ENCODE results near the gene MAVS. TPM values are rescaled to one million over a fixed set of nuclear protein-coding genes. Genes with fewer than 3 reads are reported as not detected.

The MAVS gene
- total RNA-seq, 1 donor from 2014 or later = 38.3 TPM

DNA sequence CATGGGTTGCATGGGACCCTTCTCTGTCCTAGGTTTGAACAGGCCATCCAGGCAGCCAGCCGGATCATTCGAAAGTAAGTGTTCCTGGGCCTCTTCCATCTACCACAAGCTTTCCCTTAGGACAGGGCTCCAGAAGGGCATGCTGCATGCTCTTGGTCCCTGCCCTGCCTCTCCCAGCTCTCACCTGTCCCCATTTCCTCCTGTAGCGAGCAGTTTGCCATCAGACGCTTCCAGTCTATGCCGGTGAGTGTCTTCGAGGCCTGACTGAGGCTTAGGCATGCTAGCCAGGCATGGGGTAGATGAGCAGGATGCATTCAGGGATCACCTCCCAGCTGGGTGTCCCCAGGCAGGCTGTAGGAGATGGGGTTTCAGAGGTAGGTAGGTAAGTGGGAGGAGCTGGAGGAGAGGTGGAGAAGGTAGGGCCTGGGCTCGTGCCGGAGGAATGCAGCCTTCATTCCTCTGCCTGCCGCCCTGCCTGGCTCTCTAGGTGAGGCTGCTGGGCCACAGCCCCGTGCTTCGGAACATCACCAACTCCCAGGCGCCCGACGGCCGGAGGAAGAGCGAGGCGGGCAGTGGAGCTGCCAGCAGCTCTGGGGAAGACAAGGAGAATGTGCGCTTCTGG lies 46.3 kb upstream of the MAVS start:
- H3K4me3 Mint-ChIP-seq = no peak overlapping the region
- peaks cover 20% of the 10 kb centered on the region for H3K36me3 Mint-ChIP-seq
- TF ChIP-seq, protein P1, sequence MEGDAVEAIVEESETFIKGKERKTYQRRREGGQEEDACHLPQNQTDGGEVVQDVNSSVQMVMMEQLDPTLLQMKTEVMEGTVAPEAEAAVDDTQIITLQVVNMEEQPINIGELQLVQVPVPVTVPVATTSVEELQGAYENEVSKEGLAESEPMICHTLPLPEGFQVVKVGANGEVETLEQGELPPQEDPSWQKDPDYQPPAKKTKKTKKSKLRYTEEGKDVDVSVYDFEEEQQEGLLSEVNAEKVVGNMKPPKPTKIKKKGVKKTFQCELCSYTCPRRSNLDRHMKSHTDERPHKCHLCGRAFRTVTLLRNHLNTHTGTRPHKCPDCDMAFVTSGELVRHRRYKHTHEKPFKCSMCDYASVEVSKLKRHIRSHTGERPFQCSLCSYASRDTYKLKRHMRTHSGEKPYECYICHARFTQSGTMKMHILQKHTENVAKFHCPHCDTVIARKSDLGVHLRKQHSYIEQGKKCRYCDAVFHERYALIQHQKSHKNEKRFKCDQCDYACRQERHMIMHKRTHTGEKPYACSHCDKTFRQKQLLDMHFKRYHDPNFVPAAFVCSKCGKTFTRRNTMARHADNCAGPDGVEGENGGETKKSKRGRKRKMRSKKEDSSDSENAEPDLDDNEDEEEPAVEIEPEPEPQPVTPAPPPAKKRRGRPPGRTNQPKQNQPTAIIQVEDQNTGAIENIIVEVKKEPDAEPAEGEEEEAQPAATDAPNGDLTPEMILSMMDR (IDR thresholded peaks at IDR 0.05; ENCODE audit: unreplicated experiment) = no peak
- no peaks in the 10 kb centered on the region for H3K27me3 Mint-ChIP-seq (ENCODE audit: low read depth)
- H3K9me3 Mint-ChIP-seq = no peaks in the 10 kb centered on the region
- peaks cover 41% of the 10 kb centered on the region for H3K4me1 Mint-ChIP-seq
- peak overlapping the region; percentile 90 for H3K27ac Mint-ChIP-seq
- DNase-seq (ENCODE audit: low spot score in 2 of 2, unreplicated experiment in 2 of 2) = no peak

DNA sequence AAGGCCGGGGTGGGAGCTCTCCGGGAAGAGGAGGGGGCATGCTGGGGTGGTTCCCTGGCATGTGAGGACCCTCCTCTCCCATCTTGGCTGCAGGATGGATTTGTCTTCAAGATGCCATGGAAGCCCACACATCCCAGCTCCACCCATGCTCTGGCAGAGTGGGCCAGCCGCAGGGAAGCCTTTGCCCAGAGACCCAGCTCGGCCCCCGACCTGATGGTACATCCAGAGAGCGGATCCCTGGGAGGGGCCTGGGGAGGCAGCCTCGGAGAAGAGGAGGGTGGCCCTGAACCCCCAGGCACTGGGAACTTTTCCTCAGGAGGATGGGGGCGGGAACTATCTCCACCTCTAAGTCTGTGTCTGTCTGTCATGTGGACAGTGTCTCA lies 45.8 kb upstream of the MAVS start:
- H3K4me3 Mint-ChIP-seq = no peak overlapping the region
- no peaks in the 10 kb centered on the region for H3K9me3 Mint-ChIP-seq
- TF ChIP-seq, protein P1 (IDR thresholded peaks at IDR 0.05; ENCODE audit: unreplicated experiment) = no peak
- no peaks in the 10 kb centered on the region for H3K27me3 Mint-ChIP-seq (ENCODE audit: low read depth)
- peaks cover 20% of the 10 kb centered on the region for H3K36me3 Mint-ChIP-seq
- no peak for DNase-seq (ENCODE audit: low spot score in 2 of 2, unreplicated experiment in 2 of 2)
- no peak overlapping the region for H3K27ac Mint-ChIP-seq
- peaks cover 36% of the 10 kb centered on the region for H3K4me1 Mint-ChIP-seq

DNA sequence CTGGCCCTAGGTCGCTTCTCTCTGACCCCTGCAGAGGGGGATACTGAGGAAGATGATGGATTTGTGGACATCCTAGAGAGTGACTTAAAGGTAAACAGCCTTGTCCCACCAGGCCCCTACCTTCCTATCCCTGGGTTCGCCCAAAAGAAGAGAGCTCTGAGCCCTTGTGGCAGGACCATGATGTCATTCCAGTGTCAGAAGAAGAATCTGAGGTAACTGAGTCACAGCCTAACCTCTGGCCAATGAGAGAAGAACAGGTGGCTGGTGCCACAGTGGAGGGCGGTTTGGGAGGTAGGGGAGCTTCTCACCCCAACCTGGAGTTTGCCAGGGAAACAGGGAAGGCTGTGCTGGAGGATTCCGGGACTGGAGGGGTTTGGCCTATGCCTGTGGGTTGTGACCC lies 45.3 kb upstream of the MAVS start:
- DNase-seq (ENCODE audit: low spot score in 2 of 2, unreplicated experiment in 2 of 2) = no peak
- Mint-ChIP-seq H3K36me3 (peaks cover 20% of the 10 kb centered on the region), H3K27ac (no peak overlapping the region), H3K4me1 (peaks cover 35% of the 10 kb centered on the region), H3K4me3 (no peak overlapping the region), H3K27me3 (ENCODE audit: low read depth) (no peaks in the 10 kb centered on the region), H3K9me3 (no peaks in the 10 kb centered on the region)
- TF ChIP-seq, protein P1 (IDR thresholded peaks at IDR 0.05; ENCODE audit: unreplicated experiment) = no peak

DNA sequence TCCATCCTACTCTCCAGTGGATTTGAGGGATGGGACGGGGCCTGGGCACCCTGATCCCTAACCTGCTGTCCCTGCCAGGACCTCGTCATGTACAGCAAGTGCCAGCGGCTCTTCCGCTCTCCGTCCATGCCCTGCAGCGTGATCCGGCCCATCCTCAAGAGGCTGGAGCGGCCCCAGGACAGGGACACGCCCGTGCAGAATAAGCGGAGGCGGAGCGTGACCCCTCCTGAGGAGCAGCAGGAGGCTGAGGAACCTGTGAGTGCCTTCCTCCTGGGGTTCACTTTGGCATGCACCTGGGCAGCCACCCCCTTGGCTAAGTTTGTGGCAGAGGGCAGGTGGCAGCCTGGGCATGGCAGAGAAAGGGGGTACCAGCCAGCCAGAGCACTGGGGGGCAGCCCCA lies 44.8 kb upstream of the MAVS start:
- no peak overlapping the region for H3K4me3 Mint-ChIP-seq
- TF ChIP-seq, protein P1 (IDR thresholded peaks at IDR 0.05; ENCODE audit: unreplicated experiment) = no peak
- H3K4me1 Mint-ChIP-seq = peaks cover 36% of the 10 kb centered on the region
- H3K27ac Mint-ChIP-seq = no peak overlapping the region
- DNase-seq (ENCODE audit: low spot score in 2 of 2, unreplicated experiment in 2 of 2) = no peak
- H3K36me3 Mint-ChIP-seq = peaks cover 20% of the 10 kb centered on the region
- no peaks in the 10 kb centered on the region for H3K9me3 Mint-ChIP-seq
- no peaks in the 10 kb centered on the region for H3K27me3 Mint-ChIP-seq (ENCODE audit: low read depth)

DNA sequence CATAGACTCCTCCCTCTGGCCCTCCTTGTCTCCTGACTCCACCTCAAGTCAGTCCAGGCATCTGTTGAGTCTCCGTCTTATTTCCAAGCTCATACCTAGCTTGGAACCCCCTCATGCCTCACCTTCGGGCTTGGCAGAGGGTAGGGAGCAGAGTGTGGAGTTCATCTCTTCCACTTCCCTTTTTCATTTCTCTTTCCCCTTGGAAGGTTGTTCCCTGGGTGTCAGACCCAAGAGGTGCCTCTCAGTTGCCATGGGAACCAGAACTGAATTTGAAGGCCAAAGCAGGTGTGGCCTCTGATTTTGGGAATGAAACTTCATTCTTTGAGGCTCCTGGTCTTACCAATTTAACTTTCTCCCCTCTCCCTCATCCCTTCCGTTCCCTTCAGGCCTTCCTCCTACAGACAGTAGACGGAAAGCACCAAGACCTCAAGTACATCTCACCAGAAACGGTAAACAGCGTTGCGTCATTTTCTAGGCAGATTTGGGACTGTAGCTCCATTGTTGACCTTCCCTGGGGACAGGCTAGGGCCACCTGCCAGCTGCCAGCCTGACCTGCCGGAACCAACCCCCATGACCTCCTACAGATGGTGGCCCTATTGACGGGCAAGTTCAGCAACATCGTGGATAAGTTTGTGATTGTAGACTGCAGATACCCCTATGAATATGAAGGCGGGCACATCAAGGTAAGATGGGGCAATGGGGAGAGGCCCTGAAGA lies 44.0 kb upstream of the MAVS start:
- Mint-ChIP-seq H3K4me1 (peaks cover 36% of the 10 kb centered on the region), H3K9me3 (no peaks in the 10 kb centered on the region), H3K27me3 (ENCODE audit: low read depth) (no peaks in the 10 kb centered on the region), H3K4me3 (no peak overlapping the region), H3K36me3 (peaks cover 20% of the 10 kb centered on the region), H3K27ac (no peak overlapping the region)
- DNase-seq (ENCODE audit: low spot score in 2 of 2, unreplicated experiment in 2 of 2) = no peak
- TF ChIP-seq, protein P1 (IDR thresholded peaks at IDR 0.05; ENCODE audit: unreplicated experiment) = no peak
